ENCODE measurements around the gene ALOX15B.

Gene ALOX15B

DNA sequence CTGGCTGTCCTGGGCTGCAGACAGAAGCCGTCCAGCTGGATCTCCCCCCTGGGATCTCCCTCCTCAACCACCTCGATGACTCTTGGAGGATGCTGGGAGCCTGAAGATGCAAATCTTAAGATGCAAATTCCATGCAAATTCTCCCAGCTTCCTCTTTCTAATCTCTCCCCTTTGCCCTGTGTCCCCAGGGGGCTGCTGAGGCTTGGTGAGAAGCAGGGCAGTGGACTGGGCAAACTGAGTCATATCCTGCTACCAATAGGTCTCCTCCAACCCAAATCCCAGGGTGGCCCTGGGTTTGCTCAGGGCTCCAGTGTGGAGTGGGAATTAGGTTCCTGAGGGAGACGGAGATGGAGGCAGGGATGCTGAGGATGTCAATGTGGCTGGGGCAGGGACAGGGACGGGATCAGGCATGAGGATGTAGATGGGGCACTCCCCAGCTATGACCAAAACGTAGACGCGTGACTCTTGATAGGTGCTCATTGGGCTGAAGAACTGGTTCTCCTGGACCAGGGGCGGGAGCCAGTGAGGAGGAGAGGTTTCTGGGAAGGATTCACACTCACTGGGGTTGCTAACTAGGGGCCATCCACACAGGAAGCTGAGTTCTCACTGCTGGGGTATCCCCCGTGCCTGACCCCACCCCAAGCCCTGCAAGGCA is 52.3 kb downstream of the ALOX15B start:
- Histone ChIP-seq H3K36me3 (ENCODE audit: insufficient read depth, low read length) (no peaks in the 10 kb centered on the region), H2AFZ (ENCODE audit: low read depth, low read length) (no peak overlapping the region), H3K27ac (ENCODE audit: low read length) (no peak overlapping the region), H3K9ac (ENCODE audit: low read depth, low read length) (no peak overlapping the region), H3K9me3 (ENCODE audit: insufficient read depth, low read length, severe bottlenecking) (no peaks in the 10 kb centered on the region), H3K4me1 (ENCODE audit: insufficient read depth, low read length) (peaks cover 10% of the 10 kb centered on the region), H3K4me3 (ENCODE audit: low read depth in 1 of 2, low read length in 2 of 2) (no peak overlapping the region), H3K27me3 (ENCODE audit: insufficient read depth, low read length, poor library complexity) (peaks cover 11% of the 10 kb centered on the region), H3K79me2 (ENCODE audit: insufficient read depth, low read length) (no peaks in the 10 kb centered on the region), H4K20me1 (ENCODE audit: insufficient read depth, low read length) (no peaks in the 10 kb centered on the region), H3K4me2 (ENCODE audit: insufficient read depth, low read length) (no peak overlapping the region)
- DNase-seq (no peak), ATAC-seq (ENCODE audit: insufficient read depth, low read depth) (no peak)
- TF ChIP-seq CTCF (IDR thresholded peaks at IDR 0.05; ENCODE audit: borderline replicate concordance, extremely low read depth, low read length, poor library complexity, severe bottlenecking) (no peak), EZH2 (IDR thresholded peaks at IDR 0.05; ENCODE audit: borderline replicate concordance, low read depth, low read length, severe bottlenecking) (no peak)

DNA sequence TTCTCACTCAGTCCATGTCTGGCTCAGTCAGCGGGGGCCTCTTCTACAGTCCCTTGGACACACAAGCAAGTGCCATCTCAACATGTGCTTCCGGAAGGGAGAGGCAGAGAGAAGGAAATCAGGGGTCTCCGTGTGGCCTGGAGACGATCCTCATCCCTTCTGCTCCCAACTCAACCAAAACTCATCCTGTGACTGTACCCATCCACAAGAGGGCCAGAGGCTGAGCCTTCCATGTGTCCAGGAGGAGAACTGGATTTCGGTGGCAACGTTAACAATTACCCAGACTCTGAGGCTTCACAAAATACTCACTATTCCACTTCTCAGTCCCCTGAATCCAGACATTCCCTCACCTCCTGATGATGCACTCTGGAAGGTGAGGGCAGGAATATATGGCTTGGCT is 56.5 kb downstream of the ALOX15B start:
- Histone ChIP-seq H3K4me2 (ENCODE audit: insufficient read depth, low read length) (no peak overlapping the region), H2AFZ (ENCODE audit: low read depth, low read length) (no peak overlapping the region), H4K20me1 (ENCODE audit: insufficient read depth, low read length) (no peaks in the 10 kb centered on the region), H3K27me3 (ENCODE audit: insufficient read depth, low read length, poor library complexity) (peaks cover 4% of the 10 kb centered on the region), H3K36me3 (ENCODE audit: insufficient read depth, low read length) (no peaks in the 10 kb centered on the region), H3K9ac (ENCODE audit: low read depth, low read length) (no peak overlapping the region), H3K9me3 (ENCODE audit: insufficient read depth, low read length, severe bottlenecking) (no peaks in the 10 kb centered on the region), H3K4me1 (ENCODE audit: insufficient read depth, low read length) (peaks cover 10% of the 10 kb centered on the region), H3K79me2 (ENCODE audit: insufficient read depth, low read length) (no peaks in the 10 kb centered on the region), H3K27ac (ENCODE audit: low read length) (no peak overlapping the region), H3K4me3 (ENCODE audit: low read depth in 1 of 2, low read length in 2 of 2) (no peak overlapping the region)
- TF ChIP-seq CTCF (IDR thresholded peaks at IDR 0.05; ENCODE audit: borderline replicate concordance, extremely low read depth, low read length, poor library complexity, severe bottlenecking) (no peak), EZH2 (IDR thresholded peaks at IDR 0.05; ENCODE audit: borderline replicate concordance, low read depth, low read length, severe bottlenecking) (no peak)
- DNase-seq (no peak), ATAC-seq (ENCODE audit: insufficient read depth, low read depth) (no peak)

- no peak overlapping the region for H2AFZ ChIP-seq (ENCODE audit: low read depth, low read length)
- no peak overlapping the region for H3K4me3 ChIP-seq (ENCODE audit: low read depth in 1 of 2, low read length in 2 of 2)
- peaks cover 10% of the 10 kb centered on the region for H3K4me1 ChIP-seq (ENCODE audit: insufficient read depth, low read length)
- no peak overlapping the region for H3K4me2 ChIP-seq (ENCODE audit: insufficient read depth, low read length)
- ATAC-seq (ENCODE audit: insufficient read depth, low read depth): no peak
- H3K36me3 ChIP-seq (ENCODE audit: insufficient read depth, low read length): no peaks in the 10 kb centered on the region
- H3K27me3 ChIP-seq (ENCODE audit: insufficient read depth, low read length, poor library complexity): peaks cover 4% of the 10 kb centered on the region
- no peaks in the 10 kb centered on the region for H3K79me2 ChIP-seq (ENCODE audit: insufficient read depth, low read length)
- no peak overlapping the region for H3K27ac ChIP-seq (ENCODE audit: low read length)
- H4K20me1 ChIP-seq (ENCODE audit: insufficient read depth, low read length): no peaks in the 10 kb centered on the region
- DNase-seq: no peak
- TF ChIP-seq CTCF (IDR thresholded peaks at IDR 0.05; ENCODE audit: borderline replicate concordance, extremely low read depth, low read length, poor library complexity, severe bottlenecking) (no peak), EZH2 (IDR thresholded peaks at IDR 0.05; ENCODE audit: borderline replicate concordance, low read depth, low read length, severe bottlenecking) (no peak)
- H3K9me3 ChIP-seq (ENCODE audit: insufficient read depth, low read length, severe bottlenecking): no peaks in the 10 kb centered on the region
- H3K9ac ChIP-seq (ENCODE audit: low read depth, low read length): no peak overlapping the region
Observed at GRCh38 chr17:8096541-8096940, 57.7 kb downstream of the ALOX15B start.

All from DND-41 (cell line).